ENCODE measurements around the gene LZTS2. TPM values are rescaled to one million over a fixed set of nuclear protein-coding genes. Genes with fewer than 3 reads are reported as not detected.

LZTS2 gene
- total RNA-seq, 1 donor from 2014 or later, result 83.2 TPM

DNA sequence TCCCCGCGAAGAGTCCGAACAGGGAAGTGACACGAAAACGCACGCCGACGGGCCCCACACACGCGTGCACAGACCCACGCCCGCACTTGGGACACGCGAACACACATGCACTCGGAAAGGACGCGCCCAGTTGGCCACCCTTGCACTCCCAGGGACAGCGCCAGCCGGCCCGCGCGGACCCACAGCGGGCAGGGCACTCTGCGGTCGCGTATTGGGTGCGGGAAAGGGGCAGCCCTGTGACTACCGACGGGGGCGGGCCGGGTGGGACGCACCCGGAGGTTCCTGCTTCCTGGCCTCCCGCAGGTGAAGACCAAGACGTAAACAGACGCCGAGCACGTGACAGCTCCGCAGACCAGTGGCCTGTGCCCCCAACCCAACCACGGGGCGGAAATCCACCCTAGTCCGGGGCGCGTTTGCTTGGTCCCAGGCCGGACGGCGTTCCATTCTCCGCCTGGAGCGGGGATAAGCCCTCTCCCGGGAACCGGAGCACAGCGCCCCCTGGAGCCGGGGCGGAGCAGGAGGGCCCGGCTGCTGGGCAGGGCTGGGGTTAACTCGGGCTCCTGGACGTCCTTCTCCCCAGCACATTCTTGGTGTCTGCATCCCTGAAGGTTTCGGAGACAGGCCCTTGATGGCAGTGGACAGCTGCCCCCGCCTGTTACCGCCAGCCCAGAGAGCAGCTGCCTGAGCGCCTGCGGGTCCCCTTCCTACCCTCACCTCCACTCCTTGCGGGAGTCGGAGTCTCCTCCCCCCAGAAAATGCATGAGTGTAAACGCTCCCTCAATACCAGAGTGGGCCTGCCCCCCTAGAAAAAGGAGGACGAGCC is 2.0 kb upstream of the LZTS2 start:
- H3K36me3 Mint-ChIP-seq (ENCODE audit: insufficient read depth), result peaks cover 3% of the 10 kb centered on the region
- no peaks in the 10 kb centered on the region for H3K27me3 Mint-ChIP-seq
- H3K9me3 Mint-ChIP-seq (ENCODE audit: low read depth), result no peaks in the 10 kb centered on the region
- peak; percentile 83 for DNase-seq (ENCODE audit: low spot score, unreplicated experiment)
- H3K4me1 Mint-ChIP-seq (ENCODE audit: low read depth), result peaks cover 16% of the 10 kb centered on the region
- peak overlapping the region; percentile 97 for H3K27ac Mint-ChIP-seq
- peak overlapping the region; percentile 75 for H3K4me3 Mint-ChIP-seq (ENCODE audit: low read depth)
- TF ChIP-seq, protein P1, sequence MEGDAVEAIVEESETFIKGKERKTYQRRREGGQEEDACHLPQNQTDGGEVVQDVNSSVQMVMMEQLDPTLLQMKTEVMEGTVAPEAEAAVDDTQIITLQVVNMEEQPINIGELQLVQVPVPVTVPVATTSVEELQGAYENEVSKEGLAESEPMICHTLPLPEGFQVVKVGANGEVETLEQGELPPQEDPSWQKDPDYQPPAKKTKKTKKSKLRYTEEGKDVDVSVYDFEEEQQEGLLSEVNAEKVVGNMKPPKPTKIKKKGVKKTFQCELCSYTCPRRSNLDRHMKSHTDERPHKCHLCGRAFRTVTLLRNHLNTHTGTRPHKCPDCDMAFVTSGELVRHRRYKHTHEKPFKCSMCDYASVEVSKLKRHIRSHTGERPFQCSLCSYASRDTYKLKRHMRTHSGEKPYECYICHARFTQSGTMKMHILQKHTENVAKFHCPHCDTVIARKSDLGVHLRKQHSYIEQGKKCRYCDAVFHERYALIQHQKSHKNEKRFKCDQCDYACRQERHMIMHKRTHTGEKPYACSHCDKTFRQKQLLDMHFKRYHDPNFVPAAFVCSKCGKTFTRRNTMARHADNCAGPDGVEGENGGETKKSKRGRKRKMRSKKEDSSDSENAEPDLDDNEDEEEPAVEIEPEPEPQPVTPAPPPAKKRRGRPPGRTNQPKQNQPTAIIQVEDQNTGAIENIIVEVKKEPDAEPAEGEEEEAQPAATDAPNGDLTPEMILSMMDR (IDR thresholded peaks at IDR 0.05; ENCODE audit: unreplicated experiment), result peak; percentile 91

DNA sequence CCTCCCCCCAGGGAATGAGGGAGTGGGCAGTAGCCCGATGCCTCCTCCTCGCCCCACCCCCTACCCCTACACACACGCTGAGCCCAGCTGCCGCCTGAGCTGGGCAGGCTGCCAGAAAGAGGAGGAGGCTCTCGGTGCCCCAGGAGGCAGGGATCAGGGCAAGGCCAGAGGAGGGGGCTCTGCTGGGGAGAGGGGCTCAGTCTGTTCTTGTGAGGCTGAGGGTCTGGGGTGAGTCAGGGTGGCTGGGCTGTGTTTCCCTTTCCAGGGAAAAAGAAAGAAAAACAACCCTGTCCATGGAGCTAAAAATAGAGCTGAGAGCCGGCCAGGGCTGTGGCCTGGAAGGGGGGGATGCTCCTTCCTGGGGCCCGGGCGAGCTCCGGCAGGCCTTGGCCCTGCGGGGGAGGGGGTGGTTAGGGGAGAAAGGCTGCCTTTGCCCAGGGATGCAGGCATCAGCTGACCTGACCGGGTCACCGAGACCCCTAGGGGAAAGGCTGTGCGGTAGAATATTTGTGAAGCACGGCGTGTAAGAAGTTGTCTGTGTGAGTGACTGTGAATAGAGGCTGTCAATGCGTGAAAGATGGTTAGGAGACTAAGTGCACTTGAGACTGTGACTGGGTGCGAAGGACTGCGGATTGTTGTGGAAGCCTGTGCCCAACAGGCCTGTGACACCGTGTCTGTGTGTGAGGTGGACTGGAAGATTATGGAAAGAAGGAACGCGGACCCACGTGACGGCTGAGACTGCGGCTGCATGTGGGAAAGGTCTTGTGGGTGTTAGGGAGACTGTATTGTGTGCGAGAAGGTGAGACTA is 1.2 kb upstream of the LZTS2 start:
- no peak for DNase-seq (ENCODE audit: low spot score, unreplicated experiment)
- H3K36me3 Mint-ChIP-seq (ENCODE audit: insufficient read depth), result peaks cover 3% of the 10 kb centered on the region
- no peaks in the 10 kb centered on the region for H3K9me3 Mint-ChIP-seq (ENCODE audit: low read depth)
- H3K4me1 Mint-ChIP-seq (ENCODE audit: low read depth), result peaks cover 16% of the 10 kb centered on the region
- TF ChIP-seq, protein P1 (IDR thresholded peaks at IDR 0.05; ENCODE audit: unreplicated experiment), result no peak
- peak overlapping the region; percentile 97 for H3K27ac Mint-ChIP-seq
- H3K27me3 Mint-ChIP-seq, result no peaks in the 10 kb centered on the region
- peak overlapping the region; percentile 75 for H3K4me3 Mint-ChIP-seq (ENCODE audit: low read depth)

DNA sequence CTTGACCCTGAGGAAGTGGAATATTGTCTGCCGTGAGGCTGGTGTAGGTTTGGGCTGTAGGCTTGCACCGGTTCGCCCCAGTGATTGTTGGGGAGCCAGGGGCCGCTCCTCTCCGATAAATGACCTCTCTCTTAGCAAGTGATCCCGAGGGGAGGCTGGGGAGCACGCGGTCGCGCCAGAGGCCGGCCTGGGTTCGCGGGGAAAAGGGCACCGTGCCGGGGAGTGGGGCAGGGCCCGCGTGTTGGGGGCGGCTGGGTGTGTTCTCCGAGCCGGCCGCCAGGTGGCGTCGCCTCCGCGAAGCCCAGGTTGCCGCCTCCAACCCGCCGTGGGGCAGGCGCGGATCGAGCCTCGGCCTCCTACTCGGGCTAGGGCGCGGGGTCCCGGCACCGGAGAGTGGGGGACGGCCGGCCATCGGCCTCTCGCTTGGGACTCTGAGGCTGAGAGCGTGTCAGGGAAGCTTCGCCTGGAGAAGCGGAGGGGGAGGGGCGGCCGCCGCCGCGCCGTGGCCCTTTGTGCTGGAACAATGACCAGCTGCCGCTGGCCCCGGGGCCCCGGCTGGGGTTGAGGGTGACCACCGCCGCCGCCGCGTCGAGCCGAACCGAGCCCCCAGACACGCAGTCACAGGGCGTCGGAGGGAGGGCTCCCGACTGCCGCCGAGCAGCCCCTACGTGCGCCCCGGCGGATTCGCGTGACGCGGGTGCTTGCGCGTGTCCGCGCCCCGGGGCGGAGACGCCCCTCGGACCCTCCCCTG is 442 bp upstream of the LZTS2 start:
- no peaks in the 10 kb centered on the region for H3K9me3 Mint-ChIP-seq (ENCODE audit: low read depth)
- peaks cover 16% of the 10 kb centered on the region for H3K4me1 Mint-ChIP-seq (ENCODE audit: low read depth)
- DNase-seq (ENCODE audit: low spot score, unreplicated experiment), result peak; percentile 77
- no peaks in the 10 kb centered on the region for H3K27me3 Mint-ChIP-seq
- peak overlapping the region; percentile 75 for H3K4me3 Mint-ChIP-seq (ENCODE audit: low read depth)
- TF ChIP-seq, protein P1 (IDR thresholded peaks at IDR 0.05; ENCODE audit: unreplicated experiment), result peak; percentile 98
- H3K27ac Mint-ChIP-seq, result peak overlapping the region; percentile 97
- peaks cover 4% of the 10 kb centered on the region for H3K36me3 Mint-ChIP-seq (ENCODE audit: insufficient read depth)

DNA sequence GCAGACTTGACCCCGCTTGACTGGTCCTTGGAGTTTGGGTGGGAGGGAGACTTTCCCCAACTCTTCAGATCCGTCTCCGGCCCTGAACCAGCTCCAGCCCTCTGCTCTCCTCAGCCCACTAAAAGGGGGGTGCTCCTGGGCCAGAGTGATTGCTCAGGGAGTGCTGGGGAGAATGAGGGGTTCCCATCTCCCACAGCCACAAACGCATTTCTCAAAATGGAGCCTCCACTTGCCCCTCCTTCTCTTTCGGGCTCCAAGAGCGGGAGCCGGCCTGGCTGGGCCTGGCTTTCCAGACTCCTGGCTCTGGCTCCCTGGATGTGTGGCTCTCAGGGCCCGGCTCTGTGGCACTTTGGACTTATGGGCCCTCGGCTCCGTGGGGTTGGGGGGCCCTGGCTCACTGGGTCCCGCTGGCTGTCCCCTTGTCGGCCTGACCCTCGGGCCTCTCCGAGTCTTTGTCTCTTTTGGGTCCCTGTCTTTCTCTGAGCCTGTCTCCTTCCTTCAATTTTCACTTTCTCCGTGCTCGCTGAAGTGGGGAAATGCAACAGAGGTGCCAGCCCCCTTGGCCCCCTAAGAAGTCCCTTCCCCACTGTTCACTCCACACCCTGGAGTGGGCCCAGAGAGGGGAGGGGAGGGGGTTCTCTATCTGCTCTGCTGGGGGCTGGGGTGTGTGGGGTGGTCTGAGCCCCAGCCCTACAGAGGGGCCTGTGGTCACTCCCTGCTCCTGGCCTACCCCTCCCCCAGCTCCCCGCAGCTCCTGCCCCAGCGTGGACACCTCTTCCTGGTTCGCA is 713 bp downstream of the LZTS2 start:
- Mint-ChIP-seq H3K36me3 (ENCODE audit: insufficient read depth) (peaks cover 4% of the 10 kb centered on the region), H3K9me3 (ENCODE audit: low read depth) (no peaks in the 10 kb centered on the region), H3K27ac (peak overlapping the region; percentile 97), H3K4me3 (ENCODE audit: low read depth) (peak overlapping the region; percentile 75), H3K27me3 (no peaks in the 10 kb centered on the region), H3K4me1 (ENCODE audit: low read depth) (peaks cover 16% of the 10 kb centered on the region)
- DNase-seq (ENCODE audit: low spot score, unreplicated experiment), result no peak
- TF ChIP-seq, protein P1 (IDR thresholded peaks at IDR 0.05; ENCODE audit: unreplicated experiment), result no peak
